22Rv1 (cell line): ENCODE results near the gene PTPN20.
"Not testable (repeated sequence)": the region's sequence is repeated elsewhere in the genome, so short reads cannot be mapped to it uniquely, and the experiment has no call there.

Experiments
- H3K27ac ChIP-seq: fragments of 450-650 bp; 2 replicates; pipeline ENCODE4 v1.5.1; 2017
- CTCF ChIP-seq: fragments of 450-650 bp; IDR thresholded peaks from 2 replicates; pipeline ENCODE4 v1.5.1; 2017; ENCODE audit warnings: mild to moderate bottlenecking

The PTPN20 gene

GRCh38 chr10:46911144-46911876, at the start of gene PTPN20:
TSS of gene PTPN20 (plus strand) at chr10:46911428. CDS start at chr10:46932500, 21,072 bp downstream.
- not testable (repeated sequence) for H3K27ac ChIP-seq
- peak; percentile 17; the same call in 1 of the 2 replicates for TF ChIP-seq CTCF

GRCh38 chr10:46869716-46870115, 41.5 kb upstream of the PTPN20 start:
- H3K27ac ChIP-seq = not testable (repeated sequence)

GRCh38 chr10:46871583-46871982, 39.6 kb upstream of the PTPN20 start:
- not testable (repeated sequence) for H3K27ac ChIP-seq

- H3K27ac ChIP-seq = not testable (repeated sequence)
Measured at GRCh38 chr10:46875304-46875703, 35.9 kb upstream of the PTPN20 start.

- H3K27ac ChIP-seq = not testable (repeated sequence)
Measured at GRCh38 chr10:46876773-46877172, 34.5 kb upstream of the PTPN20 start.

GRCh38 chr10:46878761-46879160, 32.5 kb upstream of the PTPN20 start:
- not testable (repeated sequence) for H3K27ac ChIP-seq

GRCh38 chr10:46890813-46891611, 20.2 kb upstream of the PTPN20 start:
- H3K27ac ChIP-seq = not testable (repeated sequence)

GRCh38 chr10:46896762-46897692, 14.2 kb upstream of the PTPN20 start:
- H3K27ac ChIP-seq = not testable (repeated sequence)

GRCh38 chr10:46901247-46901646, 10.0 kb upstream of the PTPN20 start:
- not testable (repeated sequence) for H3K27ac ChIP-seq

- not testable (repeated sequence) for H3K27ac ChIP-seq
Measured at GRCh38 chr10:46903874-46904273, 7.4 kb upstream of the PTPN20 start.

- H3K27ac ChIP-seq = not testable (repeated sequence)
Measured at GRCh38 chr10:46906359-46906758, 4.9 kb upstream of the PTPN20 start.

- not testable (repeated sequence) for H3K27ac ChIP-seq
Measured at GRCh38 chr10:46907185-46908117, 3.8 kb upstream of the PTPN20 start.

- not testable (repeated sequence) for H3K27ac ChIP-seq
Measured at GRCh38 chr10:46922498-46922897, 11.3 kb downstream of the PTPN20 start.

- not testable (repeated sequence) for H3K27ac ChIP-seq
Measured at GRCh38 chr10:46925156-46925555, 13.9 kb downstream of the PTPN20 start.

GRCh38 chr10:46925853-46926252, 14.6 kb downstream of the PTPN20 start:
- H3K27ac ChIP-seq = not testable (repeated sequence)

- not testable (repeated sequence) for H3K27ac ChIP-seq
Measured at GRCh38 chr10:46928810-46929209, 17.6 kb downstream of the PTPN20 start.

GRCh38 chr10:46932383-46932782, 21.2 kb downstream of the PTPN20 start:
- not testable (repeated sequence) for H3K27ac ChIP-seq

GRCh38 chr10:46941091-46941490, 29.9 kb downstream of the PTPN20 start:
- not testable (repeated sequence) for H3K27ac ChIP-seq
